H1 (cell line): ENCODE results near the gene PDE6B. TPM values are rescaled to one million over a fixed set of nuclear protein-coding genes. Genes with fewer than 3 reads are reported as not detected.

Source experiments
- CTCF ChIA-PET: fragments of 300-600 bp; sonication (Branson Sonifier 250); formaldehyde crosslinking; loops from one replicate; lab custom pipeline; 2021; ENCODE audit not compliant: partially characterized antibody; lab: Charles Lee
- POLR2A ChIA-PET: fragments of 300-600 bp; sonication (Branson Sonifier 250); formaldehyde crosslinking; loops from one replicate; lab custom pipeline; 2021; ENCODE audit warnings: inconsistent platforms; ENCODE audit not compliant: partially characterized antibody; lab: Charles Lee
- DNase-seq, 2 experiments: peaks; one replicate each; pipeline versions ENCODE4 v3.0.0 to v3.0.0-alpha.2; 2010 to 2022; ENCODE audit warnings: low spot score in 2 of 2, low read depth in 1 of 2, mixed read lengths in 1 of 2
- FAIRE-seq: peaks from 2 replicates; lab custom pipeline; 2011; peaks lifted over from hg19 to GRCh38; lab: Jason Lieb, UNC
- H2AFZ ChIP-seq: 2 replicates; pipeline ENCODE4 v1.8.1; 2012; ENCODE audit warnings: low read length, inconsistent platforms
- H2AK5ac ChIP-seq: 2 replicates; pipeline ENCODE4 v1.6.1; 2013; ENCODE audit warnings: low read depth, low read length
- H2BK120ac ChIP-seq: replicated peaks from 2 replicates; pipeline ENCODE3; 2013; ENCODE audit warnings: low read depth, low read length, inconsistent platforms
- H2BK12ac ChIP-seq: 2 replicates; pipeline ENCODE4 v1.6.1; 2013; ENCODE audit warnings: low read depth, low read length
- H2BK15ac ChIP-seq: 2 replicates; pipeline ENCODE4 v1.6.1; 2013; ENCODE audit warnings: low read length
- H2BK20ac ChIP-seq: 2 replicates; pipeline ENCODE4 v1.6.1; 2013; ENCODE audit warnings: low read length
- H2BK5ac ChIP-seq: 2 replicates; pipeline ENCODE4 v1.6.1; 2013; ENCODE audit warnings: low read depth, low read length
- H3K14ac ChIP-seq: 2 replicates; pipeline ENCODE4 v1.6.1; 2013; ENCODE audit warnings: inconsistent platforms; ENCODE audit not compliant: insufficient read length
- H3K18ac ChIP-seq: 2 replicates; pipeline ENCODE4 v1.6.1; 2013; ENCODE audit warnings: low read length; ENCODE audit errors: extremely low read depth
- H3K23ac ChIP-seq: 2 replicates; pipeline ENCODE4 v1.6.1; 2013; ENCODE audit warnings: inconsistent platforms; ENCODE audit not compliant: insufficient read length
- H3K23me2 ChIP-seq: 2 replicates; pipeline ENCODE4 v1.6.1; 2013; ENCODE audit warnings: low read depth, low read length
- H3K27ac ChIP-seq: 2 replicates; pipeline ENCODE4 v1.6.1; 2011; ENCODE audit warnings: low read depth, low read length, inconsistent platforms
- H3K27me3 ChIP-seq, 4 experiments: replicated peaks in 1 of 4; 1 replicate in 1 of 4; 2 replicates in 3 of 4; pipeline versions ENCODE4 v1.6.1 to v1.8.1; 2011 to 2013; ENCODE audit warnings: low read length in 3 of 4, mild to moderate bottlenecking in 3 of 4, inconsistent platforms in 2 of 4, mixed read lengths in 2 of 4, moderate library complexity in 1 of 4; ENCODE audit not compliant: control insufficient read depth in 3 of 4, insufficient read depth in 3 of 4; ENCODE audit errors: extremely low read depth in 1 of 4
- H3K36me3 ChIP-seq, 4 experiments: 2 replicates each; pipeline versions ENCODE4 v1.6.1 to v1.8.1; 2011 to 2013; ENCODE audit warnings: mild to moderate bottlenecking in 4 of 4, low read length in 3 of 4, moderate library complexity in 2 of 4, control low read depth in 1 of 4, inconsistent platforms in 1 of 4; ENCODE audit not compliant: insufficient read depth in 4 of 4, control insufficient read depth in 2 of 4
- H3K4ac ChIP-seq: replicated peaks from 2 replicates; pipeline ENCODE3; 2013; ENCODE audit warnings: low read length, low read depth, mixed read lengths, inconsistent platforms; ENCODE audit not compliant: insufficient read length
- H3K4me1 ChIP-seq, 4 experiments: replicated peaks in 1 of 4; 1 replicate in 1 of 4; 2 replicates in 3 of 4; pipeline versions ENCODE4 v1.6.1 to v1.8.1; 2011 to 2013; ENCODE audit warnings: low read length in 3 of 4, inconsistent platforms in 2 of 4, mixed read lengths in 1 of 4; ENCODE audit not compliant: insufficient read depth in 4 of 4, control insufficient read depth in 3 of 4
- H3K4me2 ChIP-seq, 2 experiments: 2 replicates each; pipeline versions ENCODE4 v1.6.1 to v1.8.1; 2011 to 2013; ENCODE audit warnings: low read depth in 2 of 2, low read length in 2 of 2, control low read depth in 1 of 2, inconsistent platforms in 1 of 2, mild to moderate bottlenecking in 1 of 2; ENCODE audit not compliant: insufficient read depth in 1 of 2
- H3K4me3 ChIP-seq, 4 experiments: fragments of 200-600, 300-600 bp in 1 of 4; sonication (generic), shearing (Covaris generic), sonication (Bioruptor Twin) in 1 of 4; 2 replicates each; pipeline versions ENCODE4 v1.5.1 to v1.8.1; 2011 to 2016; ENCODE audit warnings: low read length in 4 of 4, low read depth in 3 of 4, control low read depth in 2 of 4, inconsistent platforms in 2 of 4, mild to moderate bottlenecking in 2 of 4, mixed read lengths in 1 of 4, moderate library complexity in 1 of 4; ENCODE audit not compliant: insufficient read depth in 2 of 4; ENCODE audit errors: extremely low read depth in 1 of 4
- H3K56ac ChIP-seq: replicated peaks from 2 replicates; pipeline ENCODE3; 2013; ENCODE audit warnings: low read depth, mild to moderate bottlenecking, mixed read lengths, low read length, inconsistent platforms; ENCODE audit not compliant: insufficient read length
- H3K79me1 ChIP-seq: 2 replicates; pipeline ENCODE4 v1.6.1; 2013; ENCODE audit warnings: low read depth, low read length, control low read depth
- H3K79me2 ChIP-seq, 2 experiments: 2 replicates each; pipeline versions ENCODE4 v1.6.1 to v1.8.1; 2012 to 2013; ENCODE audit warnings: low read length in 2 of 2, mild to moderate bottlenecking in 2 of 2, inconsistent platforms in 1 of 2; ENCODE audit not compliant: insufficient read depth in 2 of 2, control insufficient read depth in 1 of 2
- H3K9ac ChIP-seq, 4 experiments: replicated peaks in 1 of 4; 1 replicate in 1 of 4; 2 replicates in 3 of 4; pipeline versions ENCODE4 v1.6.1 to v1.8.1; 2011 to 2013; ENCODE audit warnings: low read depth in 3 of 4, low read length in 3 of 4, control low read depth in 2 of 4, mild to moderate bottlenecking in 2 of 4, moderate library complexity in 2 of 4, inconsistent platforms in 1 of 4; ENCODE audit errors: extremely low read depth in 1 of 4
- H3K9me3 ChIP-seq, 2 experiments: 2 replicates each; pipeline versions ENCODE4 v1.6.1 to v1.8.1; 2012 to 2013; ENCODE audit warnings: mild to moderate bottlenecking in 2 of 2, moderate library complexity in 2 of 2, control low read depth in 1 of 2, inconsistent platforms in 1 of 2, low read depth in 1 of 2, low read length in 1 of 2, mixed read lengths in 1 of 2; ENCODE audit not compliant: insufficient read depth in 2 of 2
- H4K20me1 ChIP-seq, 2 experiments: replicated peaks in 1 of 2; 2 replicates each; pipeline versions ENCODE3 to v1.8.1; 2011 to 2013; ENCODE audit warnings: inconsistent platforms in 2 of 2, low read length in 2 of 2, mild to moderate bottlenecking in 1 of 2; ENCODE audit not compliant: insufficient read depth in 2 of 2, control insufficient read depth in 1 of 2
- H4K5ac ChIP-seq: 2 replicates; pipeline ENCODE4 v1.6.1; 2013; ENCODE audit warnings: low read length, low read depth, mixed read lengths, inconsistent platforms; ENCODE audit not compliant: insufficient read length
- H4K8ac ChIP-seq: 2 replicates; pipeline ENCODE4 v1.8.0; 2013; ENCODE audit warnings: mild to moderate bottlenecking, moderate library complexity, low read length, inconsistent platforms; ENCODE audit not compliant: insufficient read depth; ENCODE audit errors: extremely low read depth
- H4K91ac ChIP-seq: replicated peaks from 2 replicates; pipeline ENCODE3; 2013; ENCODE audit warnings: low read length, mixed read lengths, inconsistent platforms; ENCODE audit not compliant: insufficient read length
- CBX8 ChIP-seq: fragments of 300-800, 300-1000 bp; sonication (generic); IDR thresholded peaks from 2 replicates; pipeline ENCODE4 v1.7.1; 2016; ENCODE audit warnings: low read depth, low read length, borderline replicate concordance
- KDM1A ChIP-seq: fragments of 200-600, 300-600 bp; sonication (generic); IDR thresholded peaks from 2 replicates; pipeline ENCODE4 v1.7.1; 2016; ENCODE audit warnings: mild to moderate bottlenecking, low read length, borderline replicate concordance
- POLR2A ChIP-seq, 2 experiments: IDR thresholded peaks; 1 replicate in 1 of 2; 2 replicates in 1 of 2; pipeline ENCODE4 v1.6.1; 2011; ENCODE audit warnings: low read depth in 2 of 2, low read length in 2 of 2, mild to moderate bottlenecking in 2 of 2; ENCODE audit errors: control extremely low read depth in 1 of 2
- RBBP5 ChIP-seq: IDR thresholded peaks from 2 replicates; pipeline ENCODE4 v1.7.1; 2012; ENCODE audit warnings: low read depth, mild to moderate bottlenecking, inconsistent platforms, low read length, moderate library complexity, borderline replicate concordance
- RFX5 ChIP-seq: IDR thresholded peaks from 2 replicates; pipeline ENCODE4 v1.6.1; 2011; ENCODE audit warnings: low read depth, low read length, improper control_type of control experiment, borderline replicate concordance
- SIN3A ChIP-seq, 2 experiments: IDR thresholded peaks in 1 of 2; conservative IDR thresholded peaks in 1 of 2; 2 replicates each; pipeline ENCODE4 v1.6.1; 2011 to 2012; ENCODE audit warnings: low read length in 2 of 2, improper control_type of control experiment in 1 of 2, low read depth in 1 of 2, mild to moderate bottlenecking in 1 of 2
- TAF1 ChIP-seq: IDR thresholded peaks from 2 replicates; pipeline ENCODE4 v1.6.1; 2011; ENCODE audit warnings: mild to moderate bottlenecking, low read depth, low read length
- WGBS, 2 experiments: shearing (Covaris generic) in 1 of 2; methylation state at CpG; one replicate each; pipeline versions ENCODE4 v1.1.6 to v1.1.7; 2013 to 2015; ENCODE audit warnings: low lambda C conversion rate in 2 of 2, mixed read lengths in 2 of 2, inconsistent platforms in 1 of 2, low coverage in 1 of 2, missing lambda C conversion rate in 1 of 2; ENCODE audit not compliant: insufficient replicate concordance in 2 of 2, insufficient coverage in 1 of 2, insufficient read length in 1 of 2; ENCODE audit errors: extremely low coverage in 1 of 2, missing lambda C conversion rate in 1 of 2; 5-methylcytosine and 5-hydroxymethylcytosine counted together
- polyA plus RNA-seq, 7 experiments: library from polyadenylated mRNA; depleted of rRNA in 3 of 7; stranded (reverse) in 5 of 7; unstranded in 2 of 7; fragments of >200 nt in 5 of 7; fragments of 200-250 nt in 2 of 7; gene quantifications; 1 replicate in 5 of 7; 2 replicates in 1 of 7; 4 replicates in 1 of 7; pipeline versions ENCODE4 v1.2.1 to v1.2.3, GENCODE V29; 2011 to 2013; ENCODE audit warnings: missing spikeins in 2 of 7, mixed read lengths in 2 of 7
- total RNA-seq: library from RNA; stranded (reverse); fragmentation: NEBNext Ultra II Directional; extraction: Animal tissue kit (Norgen Biotek cat#: 25700); gene quantifications from 2 replicates; pipeline ENCODE4 v1.2.1, GENCODE V29; 2021
- TF ChIP-seq, protein P1 (sequence below): IDR thresholded peaks from 2 replicates; pipeline ENCODE4 v1.6.1; 2011; ENCODE audit warnings: low read depth, mild to moderate bottlenecking, low read length; ENCODE audit not compliant: insufficient read depth
- TF ChIP-seq, protein P2 (sequence below): IDR thresholded peaks from 2 replicates; pipeline ENCODE4 v1.6.1; 2012; ENCODE audit warnings: inconsistent platforms

Gene PDE6B
- total and polyA plus RNA-seq, 2 of the 8 experiments (the other 6 are each of a cell fraction or from before 2014, with no cell fraction given): 4.1 to 8.4 TPM

DNA sequence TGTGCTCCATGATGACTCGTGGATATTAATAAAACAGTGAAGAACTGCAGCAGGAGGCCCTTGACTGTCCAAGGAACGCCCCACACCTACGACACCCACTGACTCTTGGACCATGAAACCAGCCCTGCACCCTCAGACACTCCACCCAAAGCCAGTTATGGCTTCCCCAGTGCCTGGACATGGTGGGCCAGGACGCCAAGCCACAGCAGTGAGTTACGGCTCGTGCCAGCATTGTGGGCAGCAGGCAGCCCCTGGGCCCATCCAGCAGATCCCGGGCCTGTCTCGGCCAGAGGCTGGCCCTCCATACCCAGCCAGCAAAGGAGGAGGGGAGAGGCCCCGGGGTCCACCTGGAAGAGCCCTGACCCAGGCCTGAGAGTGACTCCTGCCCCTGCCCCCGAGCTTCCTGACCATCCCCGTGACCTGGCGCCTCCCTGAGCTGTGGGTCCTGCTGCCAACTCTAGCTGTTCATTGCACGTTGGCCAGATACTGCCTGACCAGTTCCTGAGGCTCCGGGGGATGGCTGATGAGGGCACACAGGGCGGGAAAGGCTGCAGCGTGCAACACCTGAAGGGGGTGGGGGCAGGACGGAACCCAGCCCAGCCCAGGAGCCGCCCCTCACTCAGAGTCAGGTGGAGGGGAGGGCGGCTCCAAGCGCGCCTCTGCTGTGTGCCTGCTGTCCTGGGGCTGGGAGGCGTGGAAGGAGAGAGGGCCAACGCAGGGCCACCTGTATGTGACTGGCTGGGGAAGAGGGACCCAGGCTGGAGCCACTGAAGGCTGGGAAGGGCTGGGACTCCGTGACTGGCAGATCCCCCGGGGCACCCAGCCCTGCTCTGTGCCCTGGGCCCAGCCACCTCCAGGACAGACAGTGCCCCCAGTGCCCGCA lies 62.8 kb downstream of the PDE6B start:
- peaks cover 0 to 6% of the 10 kb centered on the region in 2 experiments for H4K20me1 ChIP-seq
- H3K79me2 ChIP-seq: no peaks in the 10 kb centered on the region
- no peak overlapping the region for H3K14ac ChIP-seq
- H2BK120ac ChIP-seq: peak overlapping the region; percentile 21
- no peak overlapping the region; a peak in 2 of 7 replicates for H3K9ac ChIP-seq
- 43% methylated on average over 19 of the region's 26 CpGs; no CpG with 5 or more reads in 1 of the 2 experiments for WGBS, 2 experiments
- peak overlapping the region; percentile 33 to 66 (median 46) for H3K4me3 ChIP-seq
- no peak overlapping the region for H4K5ac ChIP-seq
- H3K4me1 ChIP-seq: peaks cover 0 to 25% (median 19%) of the 10 kb centered on the region in 4 experiments; a peak in 6 of 7 replicates
- FAIRE-seq (no peak), DNase-seq (no peak)
- H3K27me3 ChIP-seq: peaks cover 0 to 4% (median 0%) of the 10 kb centered on the region in 4 experiments; a peak in 1 of 7 replicates
- POLR2A ChIA-PET: interaction anchor here (0.6 to 2.2 kb wide), 8 partner anchors 8 to 280 kb away, joined by 3 to 9 read pairs (median 3); no protein-coding TSS in a partner anchor
- no peak overlapping the region for H2BK5ac ChIP-seq
- H2AK5ac ChIP-seq: peak overlapping the region; percentile 95; the same call in 1 of the 2 replicates
- H2BK15ac ChIP-seq: peak overlapping the region; percentile 99
- CTCF ChIA-PET: interaction anchor here (0.6 to 5.7 kb wide), 4 partner anchors 12 to 82 kb away, joined by 3 to 65 read pairs (median 3); no protein-coding TSS in a partner anchor
- peak overlapping the region; percentile 85; the same call in 1 of the 2 replicates for H2BK12ac ChIP-seq
- peak overlapping the region; percentile 68 to 85 for H3K4me2 ChIP-seq
- no peak overlapping the region for H3K56ac ChIP-seq
- no peak overlapping the region for H2BK20ac ChIP-seq
- peak overlapping the region; percentile 71; the same call in 1 of the 2 replicates for H3K18ac ChIP-seq
- H4K8ac ChIP-seq: peak overlapping the region; percentile 81; the same call in 1 of the 2 replicates
- no peaks in the 10 kb centered on the region for H3K9me3 ChIP-seq
- H3K23ac ChIP-seq: no peak overlapping the region
- H3K4ac ChIP-seq: peak overlapping the region; percentile 71
- no peak overlapping the region for H4K91ac ChIP-seq
- no peaks in the 10 kb centered on the region for H3K36me3 ChIP-seq
- H3K79me1 ChIP-seq: no peaks in the 10 kb centered on the region
- no peak overlapping the region for H3K27ac ChIP-seq
- peaks cover 6% of the 10 kb centered on the region; the same call in 1 of the 2 replicates for H3K23me2 ChIP-seq
- no peak overlapping the region for H2AFZ ChIP-seq
- TF ChIP-seq SIN3A (conservative IDR thresholded peaks at IDR 0.05 in 1 of 2, IDR thresholded peaks at IDR 0.05 in 1 of 2; ENCODE audit: low read depth in 1 of 2, low read length in 2 of 2): peak; percentile 12 to 68; a peak in 1 of 4 replicates
- TF ChIP-seq, protein P1, sequence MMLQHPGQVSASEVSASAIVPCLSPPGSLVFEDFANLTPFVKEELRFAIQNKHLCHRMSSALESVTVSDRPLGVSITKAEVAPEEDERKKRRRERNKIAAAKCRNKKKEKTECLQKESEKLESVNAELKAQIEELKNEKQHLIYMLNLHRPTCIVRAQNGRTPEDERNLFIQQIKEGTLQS: no peak
- TF ChIP-seq, protein P2, sequence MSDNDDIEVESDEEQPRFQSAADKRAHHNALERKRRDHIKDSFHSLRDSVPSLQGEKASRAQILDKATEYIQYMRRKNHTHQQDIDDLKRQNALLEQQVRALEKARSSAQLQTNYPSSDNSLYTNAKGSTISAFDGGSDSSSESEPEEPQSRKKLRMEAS: peak; percentile 93
- TF ChIP-seq CBX8: no peak
- TF ChIP-seq KDM1A: no peak
- 0 out of 2 replicates have a peak, but pooled peaks have one; percentile 2 for TF ChIP-seq RBBP5
- TF ChIP-seq POLR2A (IDR thresholded peaks at IDR 0.05; ENCODE audit: control extremely low read depth in 1 of 2, low read depth in 2 of 2, low read length in 2 of 2): peak in 1 of 2 experiments; percentile 38; a peak in 2 of 3 replicates
- TF ChIP-seq RFX5: no peak
- TF ChIP-seq TAF1: peak; percentile 28; the same call in 1 of the 2 replicates
